Measurements from ENCODE around the gene OAF. TPM values are rescaled to one million over a fixed set of nuclear protein-coding genes. Genes with fewer than 3 reads are reported as not detected.

Gene OAF
- total RNA-seq, 1 experiment from 2014 or later = 32.3 TPM

DNA sequence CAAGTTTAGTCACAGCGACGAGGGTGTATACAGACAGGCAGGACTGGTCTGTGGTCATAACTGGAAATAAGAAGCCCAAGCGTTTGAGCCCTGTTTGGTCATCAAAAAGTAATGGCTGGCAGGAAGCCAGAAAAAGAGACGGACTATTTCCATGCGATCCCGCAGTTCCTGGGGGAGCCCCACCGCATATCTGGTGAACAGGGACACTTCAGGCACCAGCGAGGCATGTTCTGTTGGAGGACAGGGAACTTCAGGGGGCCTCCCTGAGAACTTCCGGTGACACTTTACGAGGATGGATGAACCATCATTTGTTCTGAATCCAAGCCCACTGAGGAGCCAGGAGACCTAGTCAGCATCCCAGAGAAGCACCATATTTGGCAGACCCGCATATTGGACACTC, 43.2 kb upstream of the OAF start:
- ChIA-PET RAD21 (ENCODE audit: low non-redundant PET in 1 of 2, low total read pairs in 2 of 2, uncharacterized antibody in 2 of 2, unreplicated experiment in 2 of 2) (no interaction called here), POLR2A (no interaction called here), CTCF (no interaction called here)
- no peak overlapping the region for H3K27ac ChIP-seq (ENCODE audit: low read depth, low read length)
- no peak overlapping the region for H3K9ac ChIP-seq (ENCODE audit: low read length)
- no peaks in the 10 kb centered on the region for H3K27me3 ChIP-seq (ENCODE audit: insufficient read depth, low read length)
- H2AFZ ChIP-seq (ENCODE audit: low read depth, low read length, poor library complexity, severe bottlenecking) = no peak overlapping the region
- no peak overlapping the region for H3K4me3 ChIP-seq (replicated peaks in 1 of 2; ENCODE audit: low read depth in 1 of 2, low read length in 2 of 2)
- ATAC-seq (no peak), DNase-seq (ENCODE audit: low read depth, low spot score) (no peak)
- TF ChIP-seq RAD21 (IDR thresholded peaks at IDR 0.05; ENCODE audit: low read depth) (no peak), CEBPB (IDR thresholded peaks at IDR 0.05; ENCODE audit: low read depth) (no peak), ELF1 (IDR thresholded peaks at IDR 0.05; ENCODE audit: borderline replicate concordance, low read depth) (no peak), FOSL1 (IDR thresholded peaks at IDR 0.05; ENCODE audit: low read depth) (no peak), EZH2 (IDR thresholded peaks at IDR 0.05) (no peak), EZH2phosphoT487 (IDR thresholded peaks at IDR 0.05; ENCODE audit: borderline replicate concordance) (no peak), ATF3 (IDR thresholded peaks at IDR 0.05) (no peak)
- TF ChIP-seq, protein P1, sequence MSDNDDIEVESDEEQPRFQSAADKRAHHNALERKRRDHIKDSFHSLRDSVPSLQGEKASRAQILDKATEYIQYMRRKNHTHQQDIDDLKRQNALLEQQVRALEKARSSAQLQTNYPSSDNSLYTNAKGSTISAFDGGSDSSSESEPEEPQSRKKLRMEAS (IDR thresholded peaks at IDR 0.05) = no peak
- TF ChIP-seq, protein P2, sequence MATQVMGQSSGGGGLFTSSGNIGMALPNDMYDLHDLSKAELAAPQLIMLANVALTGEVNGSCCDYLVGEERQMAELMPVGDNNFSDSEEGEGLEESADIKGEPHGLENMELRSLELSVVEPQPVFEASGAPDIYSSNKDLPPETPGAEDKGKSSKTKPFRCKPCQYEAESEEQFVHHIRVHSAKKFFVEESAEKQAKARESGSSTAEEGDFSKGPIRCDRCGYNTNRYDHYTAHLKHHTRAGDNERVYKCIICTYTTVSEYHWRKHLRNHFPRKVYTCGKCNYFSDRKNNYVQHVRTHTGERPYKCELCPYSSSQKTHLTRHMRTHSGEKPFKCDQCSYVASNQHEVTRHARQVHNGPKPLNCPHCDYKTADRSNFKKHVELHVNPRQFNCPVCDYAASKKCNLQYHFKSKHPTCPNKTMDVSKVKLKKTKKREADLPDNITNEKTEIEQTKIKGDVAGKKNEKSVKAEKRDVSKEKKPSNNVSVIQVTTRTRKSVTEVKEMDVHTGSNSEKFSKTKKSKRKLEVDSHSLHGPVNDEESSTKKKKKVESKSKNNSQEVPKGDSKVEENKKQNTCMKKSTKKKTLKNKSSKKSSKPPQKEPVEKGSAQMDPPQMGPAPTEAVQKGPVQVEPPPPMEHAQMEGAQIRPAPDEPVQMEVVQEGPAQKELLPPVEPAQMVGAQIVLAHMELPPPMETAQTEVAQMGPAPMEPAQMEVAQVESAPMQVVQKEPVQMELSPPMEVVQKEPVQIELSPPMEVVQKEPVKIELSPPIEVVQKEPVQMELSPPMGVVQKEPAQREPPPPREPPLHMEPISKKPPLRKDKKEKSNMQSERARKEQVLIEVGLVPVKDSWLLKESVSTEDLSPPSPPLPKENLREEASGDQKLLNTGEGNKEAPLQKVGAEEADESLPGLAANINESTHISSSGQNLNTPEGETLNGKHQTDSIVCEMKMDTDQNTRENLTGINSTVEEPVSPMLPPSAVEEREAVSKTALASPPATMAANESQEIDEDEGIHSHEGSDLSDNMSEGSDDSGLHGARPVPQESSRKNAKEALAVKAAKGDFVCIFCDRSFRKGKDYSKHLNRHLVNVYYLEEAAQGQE (IDR thresholded peaks at IDR 0.05; ENCODE audit: low read depth) = no peak
- no peak overlapping the region for H3K4me2 ChIP-seq (ENCODE audit: low read length)
- H3K4me1 ChIP-seq (ENCODE audit: control insufficient read depth in 1 of 2, insufficient read depth in 2 of 2, low read length in 2 of 2) = peaks cover 2 to 14% of the 10 kb centered on the region in 2 experiments; a peak in 1 of 4 replicates
- no peaks in the 10 kb centered on the region for H3K9me3 ChIP-seq (ENCODE audit: control insufficient read depth in 1 of 2, insufficient read depth in 1 of 2, low read depth in 1 of 2, low read length in 2 of 2)
- H3K79me2 ChIP-seq (ENCODE audit: insufficient read depth, low read length) = no peaks in the 10 kb centered on the region
- intact Hi-C loops (cut with micrococcal nuclease) = loop anchor here (2.0 kb wide), 1 partner anchor 501 kb away; no protein-coding TSS in a partner anchor
- H3K36me3 ChIP-seq (ENCODE audit: control insufficient read depth in 1 of 2, insufficient read depth in 2 of 2, low read length in 2 of 2) = no peaks in the 10 kb centered on the region
- no peaks in the 10 kb centered on the region for H4K20me1 ChIP-seq (ENCODE audit: insufficient read depth)
- no TSS peak for BruUV-seq (replicated peaks)
- H3K9me2 ChIP-seq (ENCODE audit: insufficient read depth) = no peaks in the 10 kb centered on the region

Data from HCT116 (cell line).